ENCODE results near the gene KLF15. TPM values are rescaled to one million over a fixed set of nuclear protein-coding genes. Genes with fewer than 3 reads are reported as not detected.

Gene KLF15
- total and polyA plus RNA-seq, 12 donors: 13.5 to 61.3 (median 29.2) TPM

- H3K9me3 ChIP-seq: no peaks in the 10 kb centered on the region
- DNase-seq (peak in 1 of 2 donors; percentile 2), ATAC-seq (no peak)
- H3K27me3 ChIP-seq: no peaks in the 10 kb centered on the region
- WGBS, 2 donors: 94 to 96% methylated on average over 5 of the region's 5 CpGs
- peaks cover 0 to 13% (median 0%) of the 10 kb centered on the region in 9 donors for H3K36me3 ChIP-seq
- TF ChIP-seq CTCF (IDR thresholded peaks at IDR 0.05): no peak
- peaks cover 0 to 68% (median 38%) of the 10 kb centered on the region in 9 donors for H3K4me1 ChIP-seq
- intact Hi-C loops (cut with DNase I): loop anchor here in 2 of 10 donors (5.0 kb wide), 2 partner anchors 44 to 54 kb away; no protein-coding TSS in a partner anchor
- no peak overlapping the region for H3K27ac ChIP-seq
- H3K4me3 ChIP-seq: no peak overlapping the region
Measured at GRCh38 chr3:126345641-126346460, 11.4 kb downstream of the KLF15 start.

- Histone ChIP-seq H3K4me1 (peaks cover 0 to 68% (median 35%) of the 10 kb centered on the region in 9 donors), H3K36me3 (peaks cover 0 to 7% (median 0%) of the 10 kb centered on the region in 9 donors), H3K27ac (no peak overlapping the region), H3K27me3 (no peaks in the 10 kb centered on the region), H3K4me3 (no peak overlapping the region), H3K9me3 (no peaks in the 10 kb centered on the region)
- ATAC-seq (no peak), DNase-seq (no peak)
- no peak for TF ChIP-seq CTCF (IDR thresholded peaks at IDR 0.05)
- WGBS, 2 donors: 93 to 95% methylated on average over 7 of the region's 7 CpGs
- intact Hi-C loops (cut with DNase I): loop anchor here in 2 of 10 donors (5.0 kb wide), 2 partner anchors 43 to 53 kb away; no protein-coding TSS in a partner anchor
Measured at GRCh38 chr3:126345231-126345630, 12.0 kb downstream of the KLF15 start.

GRCh38 chr3:126344380-126345041 is 12.7 kb downstream of the KLF15 start:
- Histone ChIP-seq H3K4me1 (peaks cover 0 to 68% (median 35%) of the 10 kb centered on the region in 9 donors), H3K27ac (no peak overlapping the region)
- WGBS, 2 donors: 76 to 82% methylated on average over 9 of the region's 9 CpGs

More at GRCh38 chr3:126344380-126345041, 12.7 kb downstream of the KLF15 start:
- no peak for ATAC-seq
- Histone ChIP-seq H3K27me3 (no peaks in the 10 kb centered on the region), H3K4me3 (no peak overlapping the region), H3K36me3 (peaks cover 0 to 4% (median 0%) of the 10 kb centered on the region in 9 donors), H3K9me3 (no peaks in the 10 kb centered on the region)
- no peak for TF ChIP-seq CTCF (IDR thresholded peaks at IDR 0.05)
- intact Hi-C loops (cut with DNase I): loop anchor here in 2 of 10 donors (5.0 kb wide), 2 partner anchors 42 to 52 kb away; no protein-coding TSS in a partner anchor
- DNase-seq: peak in 1 of 2 donors; percentile 1

All from heart right ventricle (tissue), 16 donors.